HepG2 (cell line): Measurements from ENCODE around the gene TIMP3. TPM values are rescaled to one million over a fixed set of nuclear protein-coding genes. Genes with fewer than 3 reads are reported as not detected.

ENCODE experiments used
- GABPA ChIP-seq, 2 experiments: IDR thresholded peaks; 2 replicates each; pipeline ENCODE4 v1.6.1; 2011 to 2016; ENCODE audit warnings: low read depth in 2 of 2, low read length in 1 of 2, missing biosample characterization in 1 of 2, missing genetic modification characterization in 1 of 2
- GZF1 ChIP-seq: sonication (generic); formaldehyde crosslinking; IDR thresholded peaks from 2 replicates; pipeline ENCODE4 v1.5.1; 2020; ENCODE audit warnings: mild to moderate bottlenecking, missing genetic modification reagents
- MYC ChIP-seq: sonication (generic); formaldehyde crosslinking; IDR thresholded peaks from 2 replicates; pipeline ENCODE4 v1.9.0; 2021; ENCODE audit warnings: missing genetic modification reagents, borderline replicate concordance
- NFE2L1 ChIP-seq: sonication (generic); formaldehyde crosslinking; IDR thresholded peaks from 2 replicates; pipeline ENCODE4 v1.4.0; 2020; ENCODE audit warnings: missing genetic modification reagents, mild to moderate bottlenecking, borderline replicate concordance
- REST ChIP-seq, 2 experiments: IDR thresholded peaks; 2 replicates each; pipeline ENCODE4 v1.6.1; 2011 to 2012; ENCODE audit warnings: low read length in 2 of 2, borderline replicate concordance in 1 of 2, low read depth in 1 of 2, mild to moderate bottlenecking in 1 of 2, moderate library complexity in 1 of 2
- ZBED4 ChIP-seq: sonication (generic); formaldehyde crosslinking; IDR thresholded peaks from 2 replicates; pipeline ENCODE4 v1.4.0; 2020; ENCODE audit warnings: missing genetic modification reagents, borderline replicate concordance
- ZNF276 ChIP-seq: sonication (generic); formaldehyde crosslinking; IDR thresholded peaks from 2 replicates; pipeline ENCODE4 v1.4.0; 2020; ENCODE audit warnings: mild to moderate bottlenecking, low read depth, missing genetic modification reagents
- ZNF574 ChIP-seq: sonication (generic); formaldehyde crosslinking; IDR thresholded peaks from 2 replicates; pipeline ENCODE4 v1.4.0; 2020; ENCODE audit warnings: missing genetic modification reagents
- polyA plus RNA-seq, 8 experiments: library from polyadenylated mRNA; depleted of rRNA in 3 of 8; stranded (reverse) in 7 of 8; unstranded in 1 of 8; fragments of >200 nt; fragmentation: Illumina TruSeq in 4 of 8; extraction: Trizol in 4 of 8; gene quantifications; 2 replicates each; pipeline versions ENCODE4 v1.2.1 to v1.2.3, GENCODE V29; 2011 to 2016; ENCODE audit warnings: low read depth in 4 of 8, missing spikeins in 1 of 8, mixed read lengths in 1 of 8; ENCODE audit not compliant: insufficient read depth in 1 of 8
- total RNA-seq, 5 experiments: library from RNA; depleted of rRNA; stranded (reverse); fragments of >200 nt; fragmentation: Illumina TruSeq; extraction: Trizol; gene quantifications; 2 replicates each; pipeline ENCODE4 v1.2.3, GENCODE V29; 2016; ENCODE audit warnings: low read depth in 1 of 5
- TF ChIP-seq, protein P1 (sequence below): sonication (generic); formaldehyde crosslinking; IDR thresholded peaks from 2 replicates; pipeline ENCODE4 v1.5.1; 2020; ENCODE audit warnings: missing genetic modification reagents, mild to moderate bottlenecking, borderline replicate concordance
- TF ChIP-seq, protein P2 (sequence below): sonication (generic); formaldehyde crosslinking; IDR thresholded peaks from 2 replicates; pipeline ENCODE4 v1.5.0; 2020; ENCODE audit warnings: mild to moderate bottlenecking, missing genetic modification reagents

The TIMP3 gene
- total and polyA plus RNA-seq, 2 of the 13 experiments (the other 11 are each of a cell fraction or from before 2014, with no cell fraction given): 57.3 to 86.6 TPM

DNA sequence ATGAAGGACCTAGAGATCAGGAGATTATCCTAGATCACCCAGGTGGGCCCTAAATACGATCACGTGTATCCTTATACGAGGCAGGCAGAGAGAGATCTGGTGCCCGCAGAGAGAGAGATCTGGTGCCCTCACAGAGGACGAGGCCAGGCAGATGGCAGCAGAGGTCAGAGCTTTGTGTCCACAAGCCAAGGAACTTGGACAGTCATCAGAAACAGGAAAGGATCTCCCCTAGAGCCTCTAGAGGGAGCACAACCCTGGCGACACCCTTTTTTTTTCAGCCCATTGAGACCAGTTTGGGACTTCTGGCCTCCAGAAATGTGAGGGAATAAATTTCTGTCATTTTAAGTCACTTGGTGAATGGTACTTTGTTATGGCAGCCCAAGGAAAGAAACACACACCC, 25.5 kb upstream of the TIMP3 start (continued):
- peak; percentile 31; the same call in 1 of the 2 replicates for TF ChIP-seq ZBED4
- no peak for TF ChIP-seq GZF1 (CRISPR knock-in tag)
- no peak for TF ChIP-seq NFE2L1 (CRISPR knock-in tag)
- no peak for TF ChIP-seq ZNF276
- no peak for TF ChIP-seq MYC (CRISPR knock-in tag)
- no peak for TF ChIP-seq REST (IDR thresholded peaks at IDR 0.05; ENCODE audit: borderline replicate concordance in 1 of 2, low read depth in 1 of 2, low read length in 2 of 2)
- no peak for TF ChIP-seq GABPA (IDR thresholded peaks at IDR 0.05; ENCODE audit: low read depth, low read length)
- TF ChIP-seq GABPA (CRISPR knock-in tag; IDR thresholded peaks at IDR 0.05; ENCODE audit: low read depth): peak; percentile 37; the same call in 1 of the 2 replicates
- 0 out of 2 replicates have a peak, but pooled peaks have one; percentile 21 for TF ChIP-seq ZNF574 (CRISPR knock-in tag)
- TF ChIP-seq, protein P1, sequence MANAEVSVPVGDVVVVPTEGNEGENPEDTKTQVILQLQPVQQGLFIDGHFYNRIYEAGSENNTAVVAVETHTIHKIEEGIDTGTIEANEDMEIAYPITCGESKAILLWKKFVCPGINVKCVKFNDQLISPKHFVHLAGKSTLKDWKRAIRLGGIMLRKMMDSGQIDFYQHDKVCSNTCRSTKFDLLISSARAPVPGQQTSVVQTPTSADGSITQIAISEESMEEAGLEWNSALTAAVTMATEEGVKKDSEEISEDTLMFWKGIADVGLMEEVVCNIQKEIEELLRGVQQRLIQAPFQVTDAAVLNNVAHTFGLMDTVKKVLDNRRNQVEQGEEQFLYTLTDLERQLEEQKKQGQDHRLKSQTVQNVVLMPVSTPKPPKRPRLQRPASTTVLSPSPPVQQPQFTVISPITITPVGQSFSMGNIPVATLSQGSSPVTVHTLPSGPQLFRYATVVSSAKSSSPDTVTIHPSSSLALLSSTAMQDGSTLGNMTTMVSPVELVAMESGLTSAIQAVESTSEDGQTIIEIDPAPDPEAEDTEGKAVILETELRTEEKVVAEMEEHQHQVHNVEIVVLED: no peak
- TF ChIP-seq, protein P2, sequence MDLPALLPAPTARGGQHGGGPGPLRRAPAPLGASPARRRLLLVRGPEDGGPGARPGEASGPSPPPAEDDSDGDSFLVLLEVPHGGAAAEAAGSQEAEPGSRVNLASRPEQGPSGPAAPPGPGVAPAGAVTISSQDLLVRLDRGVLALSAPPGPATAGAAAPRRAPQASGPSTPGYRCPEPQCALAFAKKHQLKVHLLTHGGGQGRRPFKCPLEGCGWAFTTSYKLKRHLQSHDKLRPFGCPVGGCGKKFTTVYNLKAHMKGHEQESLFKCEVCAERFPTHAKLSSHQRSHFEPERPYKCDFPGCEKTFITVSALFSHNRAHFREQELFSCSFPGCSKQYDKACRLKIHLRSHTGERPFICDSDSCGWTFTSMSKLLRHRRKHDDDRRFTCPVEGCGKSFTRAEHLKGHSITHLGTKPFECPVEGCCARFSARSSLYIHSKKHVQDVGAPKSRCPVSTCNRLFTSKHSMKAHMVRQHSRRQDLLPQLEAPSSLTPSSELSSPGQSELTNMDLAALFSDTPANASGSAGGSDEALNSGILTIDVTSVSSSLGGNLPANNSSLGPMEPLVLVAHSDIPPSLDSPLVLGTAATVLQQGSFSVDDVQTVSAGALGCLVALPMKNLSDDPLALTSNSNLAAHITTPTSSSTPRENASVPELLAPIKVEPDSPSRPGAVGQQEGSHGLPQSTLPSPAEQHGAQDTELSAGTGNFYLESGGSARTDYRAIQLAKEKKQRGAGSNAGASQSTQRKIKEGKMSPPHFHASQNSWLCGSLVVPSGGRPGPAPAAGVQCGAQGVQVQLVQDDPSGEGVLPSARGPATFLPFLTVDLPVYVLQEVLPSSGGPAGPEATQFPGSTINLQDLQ (CRISPR knock-in tag): no peak
